Measurements from ENCODE around the gene ULBP1. TPM values are rescaled to one million over a fixed set of nuclear protein-coding genes. Genes with fewer than 3 reads are reported as not detected.
"Not testable (repeated sequence)": the region's sequence is repeated elsewhere in the genome, so short reads cannot be mapped to it uniquely, and the experiment has no call there.

Gene ULBP1
- total RNA-seq, 4 donors from 2014 or later = 0.16 TPM; not detected in 3

- Histone ChIP-seq H3K4me1 (peaks cover 15 to 24% of the 10 kb centered on the region in 2 donors), H3K27ac (no peak overlapping the region), H3K27me3 (peaks cover 49 to 62% (median 56%) of the 10 kb centered on the region in 3 donors), H3K4me3 (peak overlapping the region; percentile 54 to 82 (median 56)), H3K36me3 (no peaks in the 10 kb centered on the region), H3K9me3 (no peaks in the 10 kb centered on the region)
- intact Hi-C loops (cut with DNase I; ENCODE audit: low total_unique reads) = no loop called here
- DNase-seq (no peak), ATAC-seq (no peak)
- in situ Hi-C loops (cut with MboI; ENCODE audit: low sequenced_read_pairs in 4 of 4) = no loop called here
- no peak for TF ChIP-seq POLR2A (IDR thresholded peaks at IDR 0.05)
- TF ChIP-seq, protein P1, sequence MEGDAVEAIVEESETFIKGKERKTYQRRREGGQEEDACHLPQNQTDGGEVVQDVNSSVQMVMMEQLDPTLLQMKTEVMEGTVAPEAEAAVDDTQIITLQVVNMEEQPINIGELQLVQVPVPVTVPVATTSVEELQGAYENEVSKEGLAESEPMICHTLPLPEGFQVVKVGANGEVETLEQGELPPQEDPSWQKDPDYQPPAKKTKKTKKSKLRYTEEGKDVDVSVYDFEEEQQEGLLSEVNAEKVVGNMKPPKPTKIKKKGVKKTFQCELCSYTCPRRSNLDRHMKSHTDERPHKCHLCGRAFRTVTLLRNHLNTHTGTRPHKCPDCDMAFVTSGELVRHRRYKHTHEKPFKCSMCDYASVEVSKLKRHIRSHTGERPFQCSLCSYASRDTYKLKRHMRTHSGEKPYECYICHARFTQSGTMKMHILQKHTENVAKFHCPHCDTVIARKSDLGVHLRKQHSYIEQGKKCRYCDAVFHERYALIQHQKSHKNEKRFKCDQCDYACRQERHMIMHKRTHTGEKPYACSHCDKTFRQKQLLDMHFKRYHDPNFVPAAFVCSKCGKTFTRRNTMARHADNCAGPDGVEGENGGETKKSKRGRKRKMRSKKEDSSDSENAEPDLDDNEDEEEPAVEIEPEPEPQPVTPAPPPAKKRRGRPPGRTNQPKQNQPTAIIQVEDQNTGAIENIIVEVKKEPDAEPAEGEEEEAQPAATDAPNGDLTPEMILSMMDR (IDR thresholded peaks at IDR 0.05 in 4 of 5, conservative IDR thresholded peaks at IDR 0.05 in 1 of 5) = no peak
These were observed 1.7 kb downstream of the ULBP1 start for GRCh38 chr6:149965194-149966020.

- ATAC-seq; H3K36me3 ChIP-seq; H3K4me3 ChIP-seq; in situ Hi-C loops (cut with MboI; ENCODE audit: low sequenced_read_pairs in 4 of 4); DNase-seq; H3K9me3 ChIP-seq; H3K27ac ChIP-seq; intact Hi-C loops (cut with DNase I; ENCODE audit: low total_unique reads): not testable (repeated sequence)
- peaks cover 49 to 55% (median 52%) of the 10 kb centered on the region in 3 donors for H3K27me3 ChIP-seq
- H3K4me1 ChIP-seq = peaks cover 15 to 24% of the 10 kb centered on the region in 2 donors
These were observed 2.6 kb downstream of the ULBP1 start for GRCh38 chr6:149966319-149966718.

DNA sequence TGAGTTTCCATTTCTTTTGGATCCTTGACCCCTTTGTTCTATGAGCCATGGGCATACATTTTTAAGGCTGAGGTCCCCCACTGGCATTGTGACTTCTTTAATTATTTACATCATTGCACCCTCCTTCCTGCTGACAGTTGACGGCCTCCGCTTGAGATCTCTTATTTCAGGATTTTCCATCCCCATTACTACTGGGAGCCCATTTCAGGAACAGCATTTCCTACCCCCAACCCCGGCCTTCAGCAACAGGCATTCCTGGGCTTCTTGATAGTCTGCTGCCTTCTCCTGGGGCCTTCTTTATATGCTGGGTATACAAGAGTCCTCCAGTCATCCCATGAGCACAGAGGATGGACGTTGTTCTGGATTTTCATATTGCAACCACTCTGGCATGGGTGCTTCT lies 3.8 kb downstream of the ULBP1 start:
- H3K36me3 ChIP-seq = no peaks in the 10 kb centered on the region
- peaks cover 42 to 48% (median 47%) of the 10 kb centered on the region in 3 donors for H3K27me3 ChIP-seq
- in situ Hi-C loops (cut with MboI; ENCODE audit: low sequenced_read_pairs in 4 of 4) (no loop called here), intact Hi-C loops (cut with DNase I; ENCODE audit: low total_unique reads) (no loop called here)
- H3K4me3 ChIP-seq = no peak overlapping the region
- H3K27ac ChIP-seq = no peak overlapping the region
- DNase-seq (no peak), ATAC-seq (no peak)
- peaks cover 15 to 24% of the 10 kb centered on the region in 2 donors for H3K4me1 ChIP-seq
- H3K9me3 ChIP-seq = no peaks in the 10 kb centered on the region
- no peak for TF ChIP-seq POLR2A (IDR thresholded peaks at IDR 0.05)
- TF ChIP-seq, protein P1 (IDR thresholded peaks at IDR 0.05 in 4 of 5, conservative IDR thresholded peaks at IDR 0.05 in 1 of 5) = no peak

DNA sequence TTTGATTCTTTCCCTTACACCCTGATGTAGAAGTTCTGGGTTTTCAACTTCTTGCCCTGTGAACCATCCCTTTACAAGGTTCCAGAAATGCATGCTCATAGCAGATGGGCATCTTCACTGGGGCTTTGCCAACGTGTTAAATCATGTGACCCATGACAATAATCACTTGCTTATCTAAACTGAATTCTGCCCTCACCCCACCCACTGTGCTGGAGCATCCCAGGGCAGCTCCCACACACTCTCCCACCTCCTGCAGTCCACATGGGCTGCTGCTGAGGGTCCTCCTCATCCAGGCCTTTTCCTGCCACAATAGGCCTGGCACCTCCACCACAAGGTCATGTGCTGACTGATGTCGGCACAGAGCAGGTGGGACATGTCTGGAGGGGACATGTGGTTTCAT lies 4.3 kb downstream of the ULBP1 start:
- peaks cover 38 to 44% (median 42%) of the 10 kb centered on the region in 3 donors for H3K27me3 ChIP-seq
- H3K9me3 ChIP-seq; in situ Hi-C loops (cut with MboI; ENCODE audit: low sequenced_read_pairs in 4 of 4); ATAC-seq; H3K4me3 ChIP-seq; H3K36me3 ChIP-seq; H3K27ac ChIP-seq; intact Hi-C loops (cut with DNase I; ENCODE audit: low total_unique reads); DNase-seq: not testable (repeated sequence)
- H3K4me1 ChIP-seq = peaks cover 15 to 23% of the 10 kb centered on the region in 2 donors

DNA sequence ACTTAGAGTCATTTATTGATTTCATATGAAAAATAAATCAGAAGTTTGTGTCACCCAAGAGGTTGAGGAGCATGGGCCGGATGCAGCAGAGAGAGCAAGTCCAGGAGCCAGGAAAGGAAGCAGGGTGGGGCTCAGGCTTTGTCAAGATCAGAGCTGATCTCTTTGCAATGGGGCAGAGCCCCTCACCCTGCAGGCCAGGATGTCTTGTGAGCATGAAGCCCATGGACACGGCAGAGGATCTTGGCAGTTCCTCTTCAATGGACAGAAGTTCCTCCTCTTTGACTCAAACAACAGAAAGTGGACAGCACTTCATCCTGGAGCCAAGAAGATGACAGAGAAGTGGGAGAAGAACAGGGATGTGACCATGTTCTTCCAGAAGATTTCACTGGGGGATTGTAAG lies 5.2 kb downstream of the ULBP1 start:
- H3K36me3 ChIP-seq; in situ Hi-C loops (cut with MboI; ENCODE audit: low sequenced_read_pairs in 4 of 4); H3K27ac ChIP-seq; H3K9me3 ChIP-seq; ATAC-seq; intact Hi-C loops (cut with DNase I; ENCODE audit: low total_unique reads); DNase-seq; H3K4me3 ChIP-seq: not testable (repeated sequence)
- Histone ChIP-seq H3K4me1 (peaks cover 11 to 16% of the 10 kb centered on the region in 2 donors), H3K27me3 (peaks cover 30 to 36% (median 35%) of the 10 kb centered on the region in 3 donors)

DNA sequence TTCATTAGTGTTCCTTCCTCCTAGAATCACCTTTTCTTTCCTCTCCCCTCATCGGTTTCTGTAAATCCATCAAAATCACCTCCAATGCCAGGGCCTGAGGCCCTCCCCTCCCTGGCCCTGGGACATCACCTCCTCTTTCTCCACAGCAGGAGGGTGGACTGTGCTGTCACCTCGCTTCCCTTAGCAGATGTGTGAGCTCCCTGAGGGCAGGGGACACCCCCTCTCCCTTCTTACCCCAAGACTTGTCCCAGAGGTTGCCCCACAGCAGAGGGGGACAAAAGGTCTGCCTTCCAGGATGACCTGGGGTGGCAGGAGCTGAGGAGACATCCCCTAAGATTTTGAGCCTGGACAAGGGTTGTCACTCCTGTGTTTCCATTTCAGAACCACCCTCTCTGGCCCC lies 5.9 kb downstream of the ULBP1 start:
- no peak overlapping the region for H3K4me3 ChIP-seq
- intact Hi-C loops (cut with DNase I; ENCODE audit: low total_unique reads) = no loop called here
- no peaks in the 10 kb centered on the region for H3K36me3 ChIP-seq
- peaks cover 23 to 29% (median 29%) of the 10 kb centered on the region in 3 donors for H3K27me3 ChIP-seq
- no peak overlapping the region for H3K27ac ChIP-seq
- no peak for ATAC-seq
- TF ChIP-seq, protein P1 (IDR thresholded peaks at IDR 0.05 in 4 of 5, conservative IDR thresholded peaks at IDR 0.05 in 1 of 5) = no peak
- TF ChIP-seq POLR2A (IDR thresholded peaks at IDR 0.05) = no peak
- peaks cover 7 to 9% of the 10 kb centered on the region in 2 donors for H3K4me1 ChIP-seq
- H3K9me3 ChIP-seq = no peaks in the 10 kb centered on the region
- in situ Hi-C loops (cut with MboI; ENCODE audit: low sequenced_read_pairs in 4 of 4) = no loop called here
- DNase-seq = no peak

DNA sequence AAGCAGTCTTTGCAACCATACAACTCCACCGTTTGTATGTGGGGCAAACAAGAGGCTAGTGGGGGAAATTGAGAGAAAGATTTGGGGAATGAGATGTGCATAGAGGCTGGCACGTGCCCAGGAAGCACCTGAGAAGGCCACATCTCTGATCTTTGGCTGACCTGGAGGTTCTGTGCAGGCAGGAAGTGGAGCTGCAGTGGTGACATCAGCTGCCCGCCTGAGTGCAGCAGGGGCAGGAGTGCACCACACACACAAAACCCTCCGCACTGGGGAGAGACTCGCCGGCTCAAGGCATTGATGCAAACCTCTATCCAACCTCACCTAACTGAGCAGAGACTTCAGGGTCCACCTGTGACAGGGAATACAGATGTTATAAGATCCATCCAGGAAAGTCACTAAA lies 10.7 kb downstream of the ULBP1 start:
- peaks cover 0 to 13% (median 7%) of the 10 kb centered on the region in 3 donors for H3K27me3 ChIP-seq

More for the DNA sequence above, 10.7 kb downstream of the ULBP1 start:
- DNase-seq; H3K36me3 ChIP-seq; H3K4me1 ChIP-seq; H3K9me3 ChIP-seq; H3K4me3 ChIP-seq; ATAC-seq; in situ Hi-C loops (cut with MboI; ENCODE audit: low sequenced_read_pairs in 4 of 4); intact Hi-C loops (cut with DNase I; ENCODE audit: low total_unique reads); H3K27ac ChIP-seq: not testable (repeated sequence)

All from gastrocnemius medialis (tissue), 4 donors.